OCI-LY3 (cell line): ENCODE data around the gene ATP8A2.

Experiments
- H2AFZ ChIP-seq: fragments of 200-600, 300-600 bp; shearing (Covaris generic); 2 replicates; pipeline ENCODE4 v1.6.0; 2014; ENCODE audit warnings: antibody characterized with exemption, low read depth, low read length
- H3K27ac ChIP-seq: fragments of 200-600, 300-600 bp; sonication (generic); 2 replicates; pipeline ENCODE4 v1.5.1; 2014; ENCODE audit warnings: mild to moderate bottlenecking, low read length, moderate library complexity, mixed read lengths
- H3K27me3 ChIP-seq: fragments of 200-600, 300-600 bp; sonication (generic); 2 replicates; pipeline ENCODE4 v1.6.1; 2014; ENCODE audit warnings: low read depth, low read length, mixed read lengths
- H3K36me3 ChIP-seq: fragments of 200-600, 300-600 bp; sonication (generic); replicated peaks from 2 replicates; pipeline ENCODE3; 2014; ENCODE audit warnings: low read depth, low read length, mixed read lengths
- H3K4me1 ChIP-seq: fragments of 300-600, 200-600 bp; sonication (generic); 2 replicates; pipeline ENCODE4 v1.6.1; 2014; ENCODE audit warnings: low read length, mixed read lengths
- H3K4me2 ChIP-seq: fragments of 200-600, 300-600 bp; sonication (generic); 2 replicates; pipeline ENCODE4 v1.6.1; 2014; ENCODE audit warnings: low read length, mixed read lengths
- H3K4me3 ChIP-seq: fragments of 300-600, 200-600 bp; sonication (generic); 2 replicates; pipeline ENCODE4 v1.5.1; 2014; ENCODE audit warnings: antibody characterized with exemption, mild to moderate bottlenecking, low read length, moderate library complexity
- H3K79me2 ChIP-seq: fragments of 300-600, 200-600 bp; shearing (Covaris generic); 2 replicates; pipeline ENCODE4 v1.6.1; 2014; ENCODE audit warnings: mild to moderate bottlenecking, low read length, mixed read lengths
- H3K9ac ChIP-seq: fragments of 300-600, 200-600 bp; shearing (Covaris generic); 2 replicates; pipeline ENCODE4 v1.6.0; 2014; ENCODE audit warnings: mild to moderate bottlenecking, low read length, moderate library complexity
- H3K9me3 ChIP-seq: fragments of 200-600, 300-600 bp; shearing (Covaris generic); 2 replicates; pipeline ENCODE4 v1.6.1; 2014; ENCODE audit warnings: low read length, mixed read lengths; ENCODE audit not compliant: insufficient read depth
- H4K20me1 ChIP-seq: fragments of 200-600, 300-600 bp; sonication (generic); 2 replicates; pipeline ENCODE4 v1.6.1; 2016; ENCODE audit warnings: low read length, mixed read lengths; ENCODE audit not compliant: insufficient read depth
- EZH2phosphoT487 ChIP-seq: fragments of 200-600 bp; shearing (Covaris generic); IDR thresholded peaks from 2 replicates; pipeline ENCODE4 v1.6.1; 2018; ENCODE audit warnings: antibody characterized with exemption, mixed run types, low read depth
- TF ChIP-seq, protein P1 (sequence below): fragments of 200-600, 300-600 bp; sonication (generic); IDR thresholded peaks from 2 replicates; pipeline ENCODE4 v1.5.1; 2014; ENCODE audit warnings: antibody characterized with exemption, low read length, low read depth

ATP8A2 gene

DNA sequence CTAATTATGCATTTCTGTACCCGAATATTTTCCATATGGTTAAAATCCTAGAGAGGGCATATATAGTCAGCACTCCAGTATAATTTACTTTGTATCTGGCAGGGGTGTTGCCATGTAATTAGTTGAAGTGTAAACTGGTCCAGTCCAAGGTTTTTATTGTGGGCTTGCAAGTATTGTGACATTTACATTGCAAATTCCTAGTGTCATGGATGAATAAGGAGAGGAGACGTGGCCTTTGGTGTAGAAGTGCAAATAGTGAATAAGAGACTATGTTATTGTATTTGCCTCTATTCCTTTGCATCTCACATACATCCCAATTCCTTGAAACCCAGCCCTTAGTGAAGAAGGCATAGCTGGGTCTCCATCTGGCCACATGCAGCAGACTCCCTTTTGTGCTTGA, 330.6 kb downstream of the ATP8A2 start:
- Histone ChIP-seq H4K20me1 (no peaks in the 10 kb centered on the region), H3K4me2 (no peak overlapping the region), H3K36me3 (no peaks in the 10 kb centered on the region), H3K79me2 (no peaks in the 10 kb centered on the region), H3K4me3 (no peak overlapping the region), H3K27ac (no peak overlapping the region), H3K27me3 (no peaks in the 10 kb centered on the region), H3K9ac (no peak overlapping the region), H3K9me3 (no peaks in the 10 kb centered on the region), H2AFZ (no peak overlapping the region), H3K4me1 (no peaks in the 10 kb centered on the region)
- TF ChIP-seq, protein P1, sequence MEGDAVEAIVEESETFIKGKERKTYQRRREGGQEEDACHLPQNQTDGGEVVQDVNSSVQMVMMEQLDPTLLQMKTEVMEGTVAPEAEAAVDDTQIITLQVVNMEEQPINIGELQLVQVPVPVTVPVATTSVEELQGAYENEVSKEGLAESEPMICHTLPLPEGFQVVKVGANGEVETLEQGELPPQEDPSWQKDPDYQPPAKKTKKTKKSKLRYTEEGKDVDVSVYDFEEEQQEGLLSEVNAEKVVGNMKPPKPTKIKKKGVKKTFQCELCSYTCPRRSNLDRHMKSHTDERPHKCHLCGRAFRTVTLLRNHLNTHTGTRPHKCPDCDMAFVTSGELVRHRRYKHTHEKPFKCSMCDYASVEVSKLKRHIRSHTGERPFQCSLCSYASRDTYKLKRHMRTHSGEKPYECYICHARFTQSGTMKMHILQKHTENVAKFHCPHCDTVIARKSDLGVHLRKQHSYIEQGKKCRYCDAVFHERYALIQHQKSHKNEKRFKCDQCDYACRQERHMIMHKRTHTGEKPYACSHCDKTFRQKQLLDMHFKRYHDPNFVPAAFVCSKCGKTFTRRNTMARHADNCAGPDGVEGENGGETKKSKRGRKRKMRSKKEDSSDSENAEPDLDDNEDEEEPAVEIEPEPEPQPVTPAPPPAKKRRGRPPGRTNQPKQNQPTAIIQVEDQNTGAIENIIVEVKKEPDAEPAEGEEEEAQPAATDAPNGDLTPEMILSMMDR = no peak
- no peak for TF ChIP-seq EZH2phosphoT487

DNA sequence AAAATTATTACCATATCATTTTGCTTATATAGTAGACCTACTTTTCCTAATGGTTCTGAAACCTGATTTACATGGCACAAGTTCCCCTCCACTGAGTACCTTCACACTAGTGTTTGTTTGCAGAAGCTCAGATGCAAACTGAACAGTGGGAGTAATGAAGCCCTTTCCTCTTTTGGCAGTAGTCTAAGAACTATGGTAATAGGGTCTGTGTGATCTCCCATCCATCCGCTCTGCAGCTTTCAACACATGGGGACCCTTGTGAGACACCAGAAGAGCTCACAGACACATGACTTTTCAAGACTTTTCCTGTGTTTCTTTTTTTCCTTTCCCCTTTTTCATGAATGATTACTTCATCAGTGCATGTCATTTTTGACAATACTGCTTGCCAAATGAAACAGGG, 336.0 kb downstream of the ATP8A2 start:
- Histone ChIP-seq H3K27me3 (peaks cover under 1% of the 10 kb centered on the region; the same call in 1 of the 2 replicates), H3K4me3 (no peak overlapping the region), H3K9me3 (no peaks in the 10 kb centered on the region), H3K4me1 (peaks cover 3% of the 10 kb centered on the region; the same call in 1 of the 2 replicates), H3K4me2 (no peak overlapping the region), H4K20me1 (no peaks in the 10 kb centered on the region), H3K79me2 (no peaks in the 10 kb centered on the region), H3K27ac (no peak overlapping the region), H2AFZ (no peak overlapping the region), H3K36me3 (no peaks in the 10 kb centered on the region), H3K9ac (no peak overlapping the region)
- TF ChIP-seq, protein P1 = no peak
- no peak for TF ChIP-seq EZH2phosphoT487

DNA sequence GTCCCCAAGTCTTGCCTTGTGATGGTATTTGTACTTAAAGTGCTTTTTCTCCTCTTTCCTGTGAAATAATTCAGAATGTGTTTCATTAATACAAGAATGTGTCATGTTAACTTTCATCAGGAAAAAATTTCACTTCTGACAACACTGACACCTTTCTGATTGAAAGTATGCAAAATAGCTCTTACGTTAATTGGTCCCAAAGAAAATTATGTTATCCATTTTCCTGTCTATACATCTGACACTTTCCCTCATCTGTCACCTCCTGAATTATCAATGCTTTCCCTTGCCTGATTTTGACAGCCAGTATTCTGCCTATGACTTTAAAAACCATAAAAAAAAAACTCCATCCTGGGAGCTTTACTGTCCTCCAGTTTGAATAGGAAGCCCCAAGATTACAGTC, 336.5 kb downstream of the ATP8A2 start:
- no peak overlapping the region for H3K4me3 ChIP-seq
- no peaks in the 10 kb centered on the region for H3K9me3 ChIP-seq
- no peak overlapping the region for H3K4me2 ChIP-seq
- no peaks in the 10 kb centered on the region for H4K20me1 ChIP-seq
- H3K9ac ChIP-seq = no peak overlapping the region
- no peaks in the 10 kb centered on the region for H3K79me2 ChIP-seq
- no peak overlapping the region for H3K27ac ChIP-seq
- TF ChIP-seq, protein P1 = no peak
- TF ChIP-seq EZH2phosphoT487 = no peak
- H3K4me1 ChIP-seq = peaks cover 3% of the 10 kb centered on the region; the same call in 1 of the 2 replicates
- H3K36me3 ChIP-seq = no peaks in the 10 kb centered on the region
- H3K27me3 ChIP-seq = peaks cover 6% of the 10 kb centered on the region
- H2AFZ ChIP-seq = no peak overlapping the region

DNA sequence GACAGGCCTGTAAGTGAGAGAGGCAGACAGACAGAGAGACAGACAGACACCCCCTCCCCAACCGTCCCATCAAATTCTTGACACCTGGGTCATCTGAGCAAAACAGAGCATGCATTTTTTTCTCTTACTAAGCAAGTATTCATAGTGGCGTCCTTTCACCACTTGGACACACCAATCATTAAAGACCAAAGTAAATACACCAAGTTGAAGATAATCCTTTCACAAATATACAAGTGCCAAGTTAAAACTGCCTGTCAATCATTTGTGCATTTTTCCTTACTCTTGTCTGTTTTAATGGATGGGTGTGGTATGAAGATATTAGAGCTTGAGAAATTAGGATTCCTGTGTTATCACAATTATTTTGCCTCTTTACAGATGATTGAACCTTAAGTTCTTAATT, 337.3 kb downstream of the ATP8A2 start:
- TF ChIP-seq, protein P1 = no peak
- no peak overlapping the region for H3K4me2 ChIP-seq
- no peaks in the 10 kb centered on the region for H4K20me1 ChIP-seq
- no peak overlapping the region for H3K4me3 ChIP-seq
- peaks cover 3% of the 10 kb centered on the region; the same call in 1 of the 2 replicates for H3K4me1 ChIP-seq
- H3K36me3 ChIP-seq = no peaks in the 10 kb centered on the region
- no peaks in the 10 kb centered on the region for H3K9me3 ChIP-seq
- H3K79me2 ChIP-seq = no peaks in the 10 kb centered on the region
- no peak overlapping the region for H2AFZ ChIP-seq
- H3K27ac ChIP-seq = no peak overlapping the region
- H3K27me3 ChIP-seq = peaks cover 13% of the 10 kb centered on the region
- H3K9ac ChIP-seq = no peak overlapping the region
